GM18526 (cell line): Measurements from ENCODE around the gene TACR1.

Source experiments
- POLR2A ChIP-seq: IDR thresholded peaks from 3 replicates; pipeline ENCODE4 v1.6.1; 2011; ENCODE audit not compliant: insufficient read length; ENCODE audit errors: extremely low read depth

The TACR1 gene

DNA sequence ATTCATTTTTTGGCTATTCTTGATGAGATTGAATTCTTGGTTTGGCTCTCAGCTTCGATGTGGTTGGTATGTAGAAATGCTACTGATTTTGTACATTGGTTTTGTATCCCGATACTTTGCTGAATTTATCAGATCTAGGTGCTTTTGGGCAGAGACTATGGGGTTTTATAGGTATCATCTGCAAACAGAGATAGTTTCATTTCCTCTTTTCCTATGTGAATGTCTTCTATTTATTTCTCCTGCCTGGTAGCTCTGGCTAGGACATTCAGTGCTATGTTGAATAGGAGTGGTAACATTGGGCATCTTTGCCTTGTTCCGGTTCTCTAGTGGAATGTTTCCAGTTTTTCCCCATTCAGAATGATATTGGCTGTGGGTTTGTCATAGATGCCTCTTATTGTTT lies 5.5 kb upstream of the TACR1 start:
- TF ChIP-seq POLR2A = no peak

DNA sequence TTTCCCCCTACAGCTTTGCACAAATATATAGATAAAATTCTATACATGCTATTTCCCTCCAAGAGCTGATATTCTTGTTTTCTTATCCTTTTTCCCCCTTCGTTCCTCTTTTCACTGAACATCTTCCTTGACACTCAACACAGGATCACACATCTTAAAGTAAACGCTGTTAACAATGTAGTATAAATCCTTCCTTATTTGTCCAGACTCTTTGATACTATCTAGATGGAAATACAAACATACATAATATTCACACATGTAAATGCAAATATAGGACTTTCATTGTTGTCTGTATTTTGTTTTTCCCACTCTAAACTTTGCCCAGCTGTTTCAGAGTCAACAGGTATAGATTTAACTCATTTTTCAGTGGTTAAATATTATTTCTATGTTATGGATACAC lies 3.0 kb upstream of the TACR1 start:
- no peak for TF ChIP-seq POLR2A

DNA sequence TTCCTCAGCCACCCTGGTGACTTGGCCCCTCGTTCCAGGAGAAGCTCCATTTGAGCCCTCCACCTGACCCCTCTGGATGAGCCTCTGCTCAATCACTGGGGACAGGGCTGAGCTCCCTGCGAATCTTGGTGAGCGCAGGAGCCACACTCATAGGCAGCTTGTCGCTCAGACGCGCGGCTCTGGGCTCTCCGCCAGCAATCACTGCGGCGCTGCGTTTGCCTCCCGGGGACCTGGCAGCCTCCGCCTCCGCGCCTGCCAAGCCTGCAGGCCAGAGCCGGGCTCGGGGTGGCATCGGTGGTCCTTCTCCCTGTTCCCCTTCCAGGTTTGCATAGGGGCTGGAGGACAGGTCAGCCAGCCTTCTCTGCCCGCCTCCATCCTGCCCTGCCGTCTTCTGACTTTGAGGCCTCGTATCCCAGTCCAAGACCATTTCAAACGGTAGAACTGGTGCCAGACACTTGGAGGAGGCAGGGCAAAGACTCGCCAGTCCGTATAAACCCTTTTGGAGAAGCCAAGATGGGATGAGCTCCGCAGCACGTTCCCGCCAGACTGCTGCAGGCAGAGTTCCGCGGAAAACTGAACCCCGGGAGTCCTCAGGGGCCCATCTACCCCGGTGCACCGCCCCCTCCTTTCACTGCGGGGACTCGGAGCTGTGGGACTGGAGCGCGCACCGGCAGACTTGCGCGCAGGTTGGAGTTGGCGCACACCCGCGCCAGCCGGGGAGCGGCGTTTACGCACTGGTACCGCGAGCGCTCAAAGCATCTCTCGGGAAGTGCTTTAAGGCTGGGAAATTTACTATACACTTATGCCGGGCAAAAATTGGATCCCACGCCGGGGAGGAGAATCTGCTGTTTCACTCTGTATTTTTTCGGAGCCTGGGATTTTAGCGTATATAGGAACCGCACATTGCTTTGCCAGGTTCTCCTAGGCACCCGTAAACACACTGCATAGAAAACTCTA lies 1.1 kb upstream of the TACR1 start:
- no peak for TF ChIP-seq POLR2A

DNA sequence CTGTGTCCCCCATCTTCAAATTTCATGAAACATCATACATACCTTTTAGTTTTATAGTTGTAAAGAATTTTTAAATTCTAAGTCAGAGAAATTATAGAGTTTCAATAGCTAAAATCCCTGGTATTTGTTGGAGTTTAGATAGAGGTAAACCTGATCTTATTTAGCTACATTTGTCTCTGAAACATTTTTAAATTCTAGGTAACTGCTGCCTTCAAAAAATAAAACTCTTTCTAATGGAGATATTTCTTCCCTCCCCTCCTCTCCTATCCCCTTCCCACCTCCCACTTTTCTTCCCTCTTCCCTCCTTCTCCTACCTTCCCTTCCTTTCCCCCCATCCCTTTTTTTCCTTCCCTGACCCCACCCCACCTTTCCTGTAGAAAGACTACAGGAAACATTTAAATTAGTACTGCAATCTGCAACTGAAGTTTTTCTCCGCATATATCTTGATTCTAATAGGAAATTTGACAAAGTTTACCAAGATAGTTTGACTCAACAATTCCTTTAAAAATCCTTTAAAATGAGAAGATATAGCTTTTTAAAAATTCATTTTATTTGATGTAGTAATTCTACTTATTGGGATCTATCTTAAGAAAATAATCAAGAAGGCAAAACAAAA lies 4.1 kb downstream of the TACR1 start:
- TF ChIP-seq POLR2A = no peak

DNA sequence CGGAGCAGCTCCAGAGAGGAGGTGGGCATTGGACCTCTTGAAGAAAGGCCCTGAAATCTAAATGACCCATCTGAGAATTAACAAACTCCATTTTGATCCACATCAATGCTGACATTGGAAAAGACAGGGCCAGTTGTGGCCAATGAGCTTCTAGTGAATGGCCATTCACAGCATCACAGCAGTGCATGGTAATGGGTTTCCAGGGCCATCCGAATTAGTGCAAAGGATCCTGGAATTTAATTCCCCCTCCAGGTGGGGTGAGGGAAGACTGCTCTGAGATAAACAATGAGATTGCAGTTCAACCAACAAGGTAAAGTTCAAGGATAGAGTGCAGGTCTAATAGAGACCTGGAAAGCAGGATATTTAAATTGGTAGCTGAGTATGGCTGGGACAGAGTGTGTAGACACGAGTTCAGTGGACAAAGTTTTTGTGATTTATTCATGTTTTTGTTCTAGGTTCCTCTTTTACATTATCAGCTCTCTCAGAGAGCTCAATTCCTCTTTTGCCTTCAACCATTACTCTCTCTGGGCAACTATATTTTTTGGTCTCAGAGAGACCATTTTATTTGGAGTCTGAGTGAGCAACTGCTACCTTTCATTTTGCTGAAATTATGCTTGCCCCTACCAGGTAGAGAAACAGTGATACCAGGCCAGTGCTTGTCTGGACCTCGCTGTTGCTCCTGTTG lies 5.0 kb downstream of the TACR1 start:
- TF ChIP-seq POLR2A = no peak

DNA sequence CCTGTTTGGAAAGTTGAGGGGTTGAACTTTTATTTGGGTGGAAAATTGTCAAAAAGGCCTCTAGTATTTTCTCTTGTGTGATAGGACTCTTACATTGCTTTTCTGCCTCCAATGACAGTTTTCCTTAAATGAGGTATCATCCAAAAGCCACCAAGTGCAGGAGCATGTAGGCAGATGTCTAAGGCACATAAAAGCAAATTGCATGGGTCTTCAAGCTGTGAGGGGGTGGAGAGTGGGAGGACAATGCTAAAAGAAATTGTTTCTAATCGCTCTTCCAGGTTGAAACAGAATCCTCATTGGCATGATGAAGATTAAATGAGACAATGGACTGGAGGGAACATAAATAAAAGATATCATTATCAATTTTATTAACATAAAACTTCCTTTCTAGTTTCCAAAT lies 6.8 kb downstream of the TACR1 start:
- no peak for TF ChIP-seq POLR2A

DNA sequence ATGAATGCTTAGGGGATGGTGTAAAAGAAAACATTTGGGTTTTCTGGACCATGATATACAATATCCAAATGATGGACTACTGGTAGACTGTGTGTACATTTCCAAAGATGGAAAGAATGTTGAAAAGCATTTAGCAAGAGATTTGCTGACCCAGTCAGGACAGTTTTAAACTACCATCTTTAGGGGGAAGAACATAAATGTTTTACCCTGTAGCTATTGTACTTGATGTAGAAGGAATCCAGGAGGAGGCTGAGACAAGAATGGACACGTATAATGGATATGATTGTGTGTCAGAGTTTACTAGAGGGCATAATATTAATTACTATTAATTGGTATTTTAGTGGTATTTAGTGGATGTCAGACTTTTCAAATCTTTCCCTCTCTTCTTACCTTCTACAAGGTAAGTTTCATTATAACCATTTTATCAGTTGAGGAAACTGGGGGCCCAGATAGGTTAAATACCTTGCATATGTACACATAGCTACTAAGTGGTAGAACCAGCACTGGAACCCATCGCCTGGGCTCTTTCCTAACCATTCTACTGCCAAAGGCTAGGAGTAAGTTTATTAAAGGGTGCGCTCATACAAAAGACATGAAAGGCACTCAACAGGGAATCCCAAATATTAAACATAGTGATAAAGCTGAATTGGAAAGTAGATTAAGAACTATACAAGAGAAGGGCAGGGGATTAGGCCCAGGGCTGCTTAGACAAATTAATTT lies 8.9 kb downstream of the TACR1 start:
- TF ChIP-seq POLR2A = no peak

DNA sequence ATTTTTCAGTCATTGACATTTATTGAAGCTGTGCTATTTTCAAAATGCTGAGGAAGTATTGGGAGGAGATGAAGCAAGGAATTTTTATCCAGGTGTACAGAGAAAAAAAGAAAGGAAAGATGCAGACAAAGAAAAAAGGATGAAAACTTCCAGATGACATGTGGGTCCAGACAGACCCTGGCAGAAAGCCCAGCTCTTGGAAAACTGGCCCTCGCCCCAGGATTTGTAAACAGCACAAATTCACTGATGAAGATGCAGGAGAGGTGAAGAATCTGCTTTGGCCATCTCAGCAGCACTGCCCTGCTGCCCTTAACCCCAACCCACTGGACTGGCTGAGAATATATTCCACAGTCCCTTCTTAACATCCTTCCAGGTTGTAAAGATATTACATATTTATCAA lies 12.5 kb downstream of the TACR1 start:
- TF ChIP-seq POLR2A = no peak

DNA sequence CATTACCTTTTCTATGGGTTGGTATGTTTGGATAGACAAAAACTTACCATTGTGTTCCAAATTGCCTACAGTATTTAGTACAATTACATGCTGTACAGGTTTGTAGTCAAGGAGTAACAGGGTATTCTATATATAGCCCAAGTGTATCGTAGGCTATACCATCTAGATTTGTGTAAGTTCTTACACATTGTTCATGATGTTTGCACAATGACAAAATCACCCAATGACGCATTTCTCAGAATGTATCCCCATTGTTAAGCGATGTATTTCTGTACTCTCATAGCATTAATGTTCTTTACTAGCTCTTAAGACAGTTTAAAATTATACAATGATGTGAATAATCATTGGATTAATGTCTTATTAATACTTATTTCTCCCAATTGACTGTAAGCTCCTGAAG lies 16.7 kb downstream of the TACR1 start:
- TF ChIP-seq POLR2A = no peak

DNA sequence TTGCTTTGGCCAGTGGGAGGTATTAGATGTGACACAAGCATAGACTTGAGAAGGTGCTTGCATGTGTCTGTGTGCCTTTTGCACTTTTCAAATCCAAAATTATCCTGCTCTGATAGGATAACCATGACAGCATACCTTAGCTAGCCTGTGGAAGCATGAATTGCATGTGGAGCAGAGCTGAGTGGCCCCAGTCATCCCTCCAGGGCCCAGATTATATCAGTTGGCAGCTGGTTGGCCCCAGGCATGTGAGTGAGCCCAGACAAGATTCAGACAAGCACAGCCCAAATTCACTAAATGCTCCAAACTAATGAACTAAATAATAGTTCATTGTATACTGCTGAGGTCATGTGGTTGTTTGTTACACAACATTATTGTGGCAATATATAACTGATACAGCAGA lies 18.8 kb downstream of the TACR1 start:
- TF ChIP-seq POLR2A = no peak

DNA sequence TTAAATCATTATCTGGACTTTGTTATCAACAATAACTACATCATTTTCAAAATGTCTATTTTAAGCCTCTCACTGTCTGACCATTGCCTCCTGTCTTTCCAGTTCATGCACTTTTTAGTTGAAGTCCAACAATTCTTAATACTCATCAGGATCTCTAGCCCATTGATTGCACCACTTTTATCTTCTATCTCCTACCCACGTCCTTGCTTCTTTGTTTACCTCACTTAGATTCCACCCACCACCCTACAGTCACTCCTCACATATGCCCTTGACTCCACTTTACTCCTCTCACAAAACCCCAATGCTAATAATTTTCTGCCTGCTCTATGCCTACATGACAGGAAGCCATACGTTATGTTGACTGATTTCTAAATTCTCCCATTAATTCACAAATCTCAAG lies 21.9 kb downstream of the TACR1 start:
- TF ChIP-seq POLR2A = no peak

DNA sequence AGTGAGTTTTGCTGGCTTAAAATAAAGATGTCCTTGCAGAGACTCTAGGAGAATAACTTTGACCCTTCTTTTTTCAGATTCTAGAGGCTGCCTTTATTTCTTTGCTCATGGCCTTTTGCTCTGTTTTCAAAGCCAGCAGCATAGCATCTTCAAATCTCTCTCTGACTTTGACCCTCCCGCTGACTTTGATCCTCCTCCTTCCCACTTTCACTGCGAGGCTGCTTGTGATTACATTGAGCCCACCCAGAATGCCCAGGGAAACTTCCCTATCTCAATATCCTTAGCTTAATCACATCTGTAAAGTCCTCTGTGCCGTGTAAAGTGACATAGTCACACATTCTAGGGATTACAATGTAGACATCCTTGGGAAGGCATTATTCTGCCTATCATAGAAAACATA lies 23.9 kb downstream of the TACR1 start:
- TF ChIP-seq POLR2A = no peak

DNA sequence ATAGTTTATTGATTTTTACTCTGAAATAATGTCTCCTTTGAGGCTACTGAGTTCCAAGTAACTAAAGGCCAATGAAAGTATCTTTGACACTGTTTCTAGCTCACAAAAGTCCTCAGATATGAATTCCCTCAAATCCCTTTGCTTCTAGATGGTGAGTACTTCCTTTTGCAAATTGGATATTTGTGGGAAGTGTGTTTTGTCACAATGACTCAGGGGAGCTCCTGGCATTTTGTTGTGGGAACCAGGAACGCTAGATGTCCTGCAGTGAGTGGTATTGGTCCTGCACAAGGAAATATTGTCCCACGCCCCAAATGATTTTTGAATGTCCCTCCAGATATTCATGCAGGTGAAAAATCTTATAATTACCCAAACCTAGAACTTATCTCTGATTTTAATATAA lies 24.3 kb downstream of the TACR1 start:
- TF ChIP-seq POLR2A = no peak

DNA sequence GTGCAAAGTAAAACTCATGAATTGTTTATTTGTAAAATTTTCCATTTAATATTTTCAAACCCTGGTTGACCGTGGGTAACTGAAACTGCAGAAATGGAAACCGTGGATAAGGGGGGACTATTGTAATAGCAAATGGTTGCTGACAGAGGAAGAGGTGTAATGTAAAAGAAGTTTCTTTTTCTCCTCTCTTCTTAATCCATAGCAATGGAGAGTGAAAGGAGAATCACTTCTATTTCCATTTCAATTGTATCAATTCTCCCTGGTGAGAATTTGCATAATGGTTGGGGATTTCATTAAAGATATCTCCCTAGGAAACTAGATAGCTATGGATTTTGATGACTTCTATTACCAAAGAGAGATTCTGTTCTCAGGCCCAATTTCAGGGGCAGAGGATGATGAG lies 24.8 kb downstream of the TACR1 start:
- TF ChIP-seq POLR2A = no peak

DNA sequence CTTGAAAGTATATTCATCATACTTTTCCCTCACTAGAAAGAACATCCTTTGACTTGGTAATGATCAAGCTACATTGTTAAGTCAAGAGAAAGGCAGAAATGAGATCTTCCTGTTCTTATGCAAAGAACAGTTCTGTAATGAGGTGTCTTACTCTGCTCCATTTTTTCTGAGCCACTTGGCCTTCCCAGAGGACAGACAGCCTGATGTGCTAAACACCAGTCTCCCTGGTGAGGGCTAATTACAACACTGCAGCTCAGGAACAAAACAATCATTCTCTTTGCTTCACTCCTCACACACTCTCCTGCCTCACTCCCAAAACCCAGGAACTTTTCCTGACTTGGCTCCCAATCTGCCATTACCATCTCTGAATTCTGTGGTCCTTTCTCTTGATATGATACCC lies 25.6 kb downstream of the TACR1 start:
- TF ChIP-seq POLR2A = no peak
